Caco-2 (cell line): ENCODE measurements around the gene APOE. TPM values are rescaled to one million over a fixed set of nuclear protein-coding genes. Genes with fewer than 3 reads are reported as not detected.

Source experiments
- Bru-seq: library from RNA; stranded (reverse); fragments of 400-500 nt; gene quantifications from one replicate; lab custom pipeline; 2021; lab: Mats Ljungman, UMichigan
- BruChase-seq, 2 experiments: library from RNA; stranded (reverse); fragments of 400-500 nt; gene quantifications; one replicate each; lab custom pipeline; 2021; lab: Mats Ljungman, UMichigan
- BruUV-seq: library from RNA; stranded (reverse); fragments of 400-500 nt; replicated peaks from 2 replicates; lab custom pipeline; 2021; lab: Mats Ljungman, UMichigan
- CTCF ChIA-PET: fragments of 300-600 bp; sonication (Branson Sonifier 250); formaldehyde crosslinking; loops from one replicate; lab custom pipeline; 2022; ENCODE audit warnings: antibody characterized with exemption; lab: Charles Lee
- POLR2A ChIA-PET: fragments of 300-600 bp; sonication (Branson Sonifier 250); formaldehyde crosslinking; loops from one replicate; lab custom pipeline; 2022; ENCODE audit warnings: antibody characterized with exemption; lab: Charles Lee
- DNase-seq, 2 experiments: peaks; one replicate each; pipeline versions ENCODE4 v3.0.0 to v3.0.0-alpha.2; 2020 to 2022
- H3K27me3 ChIP-seq: replicated peaks from 2 replicates; pipeline ENCODE4 v1.6.0; 2011; ENCODE audit warnings: low read length; ENCODE audit not compliant: control insufficient read depth, insufficient read depth
- H3K36me3 ChIP-seq: 2 replicates; pipeline ENCODE4 v1.5.1; 2011; ENCODE audit warnings: low read length; ENCODE audit not compliant: control insufficient read depth, insufficient read depth
- H3K4me1 ChIP-seq: fragments of 250-450 bp; sonication (Bioruptor Pico); 2 replicates; pipeline ENCODE4 v1.5.1; 2020; ENCODE audit warnings: mild to moderate bottlenecking
- H3K4me3 ChIP-seq: 2 replicates; pipeline ENCODE4 v1.5.1; 2011; ENCODE audit warnings: low read depth, mild to moderate bottlenecking, control low read depth, low read length
- H3K9me3 ChIP-seq: fragments of 250-450 bp; sonication (Bioruptor Pico); 2 replicates; pipeline ENCODE4 v1.5.1; 2020; ENCODE audit warnings: mild to moderate bottlenecking, moderate library complexity
- H3K27ac Mint-ChIP-seq: one replicate; pipeline ENCODE4 v1.8.0; 2022; ENCODE audit warnings: mixed read lengths; ENCODE audit not compliant: unreplicated experiment
- H3K27me3 Mint-ChIP-seq: one replicate; pipeline ENCODE4 v1.8.0; 2022; ENCODE audit warnings: mixed read lengths; ENCODE audit not compliant: insufficient read depth, unreplicated experiment
- H3K36me3 Mint-ChIP-seq: one replicate; pipeline ENCODE4 v1.8.0; 2022; ENCODE audit warnings: mild to moderate bottlenecking, mixed read lengths; ENCODE audit not compliant: insufficient read depth, unreplicated experiment
- H3K4me1 Mint-ChIP-seq: one replicate; pipeline ENCODE4 v1.8.0; 2022; ENCODE audit warnings: low read depth, mixed read lengths; ENCODE audit not compliant: unreplicated experiment
- H3K4me3 Mint-ChIP-seq: one replicate; pipeline ENCODE4 v1.8.0; 2022; ENCODE audit warnings: mild to moderate bottlenecking, moderate library complexity, mixed read lengths; ENCODE audit not compliant: unreplicated experiment
- H3K9me3 Mint-ChIP-seq: one replicate; pipeline ENCODE4 v1.8.0; 2022; ENCODE audit warnings: mixed read lengths; ENCODE audit not compliant: unreplicated experiment
- CTCF ChIP-seq, 2 experiments: fragments of 200-600 bp in 1 of 2; IDR thresholded peaks; 1 replicate in 1 of 2; 2 replicates in 1 of 2; pipeline versions ENCODE4 v1.5.1 to v1.8.0; 2011 to 2022; ENCODE audit warnings: antibody characterized with exemption in 1 of 2, control low read depth in 1 of 2, inconsistent platforms in 1 of 2, low read depth in 1 of 2, low read length in 1 of 2, mild to moderate bottlenecking in 1 of 2, moderate library complexity in 1 of 2; ENCODE audit not compliant: insufficient read depth in 1 of 2, severe bottlenecking in 1 of 2, unreplicated experiment in 1 of 2
- intact Hi-C: fragments of 100-400 bp; cut with micrococcal nuclease; formaldehyde crosslinking; loops from one replicate; pipeline ENCODE4 v1.10.0; 2022; ENCODE audit not compliant: unreplicated experiment
- long read RNA-seq: library from polyadenylated mRNA; stranded (forward); transcript quantifications from one replicate; pipeline ENCODE4 v2.0.0, GENCODE V29; 2022
- total RNA-seq: library from RNA; stranded (reverse); gene quantifications from 2 replicates; pipeline ENCODE4 v1.2.3, GENCODE V29; 2022

The APOE gene
- total RNA-seq (1,346 and 1,404 TPM in 2 replicates), Bru-seq, nascent RNA (percentile 97 among the genes with signal in this experiment), BruChase-seq, experiment 1, labeled RNA remaining after a 2-hour chase (percentile 97 among the genes with signal in this experiment), BruChase-seq, experiment 2, labeled RNA remaining after a 6-hour chase (percentile 98 among the genes with signal in this experiment)
- long read RNA-seq, transcript APOE-203 (4 exons, 864 nt): minor isoform, 41 of 1,057 reads
- long read RNA-seq, transcript APOE-202 (3 exons, 923 nt): minor isoform, 24 of 1,057 reads
- long read RNA-seq, transcript APOE-201 (4 exons, 1,208 nt): major isoform, 956 of 1,057 reads
- long read RNA-seq, transcript APOE-204 (4 exons, 737 nt): minor isoform, 9 of 1,057 reads
- long read RNA-seq, partial matches to known transcripts: 22 of 1,057 reads
- long read RNA-seq, other reads (novel, unspliced or antisense): 5 of 1,057 reads

DNA sequence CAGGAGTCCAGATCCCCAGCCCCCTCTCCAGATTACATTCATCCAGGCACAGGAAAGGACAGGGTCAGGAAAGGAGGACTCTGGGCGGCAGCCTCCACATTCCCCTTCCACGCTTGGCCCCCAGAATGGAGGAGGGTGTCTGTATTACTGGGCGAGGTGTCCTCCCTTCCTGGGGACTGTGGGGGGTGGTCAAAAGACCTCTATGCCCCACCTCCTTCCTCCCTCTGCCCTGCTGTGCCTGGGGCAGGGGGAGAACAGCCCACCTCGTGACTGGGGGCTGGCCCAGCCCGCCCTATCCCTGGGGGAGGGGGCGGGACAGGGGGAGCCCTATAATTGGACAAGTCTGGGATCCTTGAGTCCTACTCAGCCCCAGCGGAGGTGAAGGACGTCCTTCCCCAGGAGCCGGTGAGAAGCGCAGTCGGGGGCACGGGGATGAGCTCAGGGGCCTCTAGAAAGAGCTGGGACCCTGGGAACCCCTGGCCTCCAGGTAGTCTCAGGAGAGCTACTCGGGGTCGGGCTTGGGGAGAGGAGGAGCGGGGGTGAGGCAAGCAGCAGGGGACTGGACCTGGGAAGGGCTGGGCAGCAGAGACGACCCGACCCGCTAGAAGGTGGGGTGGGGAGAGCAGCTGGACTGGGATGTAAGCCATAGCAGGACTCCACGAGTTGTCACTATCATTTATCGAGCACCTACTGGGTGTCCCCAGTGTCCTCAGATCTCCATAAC lies at the start of gene APOE:
APOE (plus strand) TSS at position 360 of the 724 bp plus-strand sequence. CDS start 829 bp downstream, outside the sequence.
- no peaks in the 10 kb centered on the region for H3K9me3 Mint-ChIP-seq
- peaks cover 30% of the 10 kb centered on the region for H3K4me1 ChIP-seq
- no peaks in the 10 kb centered on the region for H3K27me3 Mint-ChIP-seq
- H3K36me3 ChIP-seq: peaks cover 8% of the 10 kb centered on the region
- no peaks in the 10 kb centered on the region for H3K27me3 ChIP-seq
- intact Hi-C loops: loop anchor here (1.0 to 10.0 kb wide), 5 partner anchors 9 to 169 kb away; partner anchors contain the start of genes APOC1, GEMIN7, RELB and ZNF296
- ChIA-PET POLR2A (interaction anchor here (0.6 to 2.7 kb wide), 13 partner anchors 10 to 210 kb away, joined by 3 to 24 read pairs (median 4); partner anchors contain the start of genes APOC1 and TOMM40), CTCF (interaction anchor here (0.6 to 2.1 kb wide), 15 partner anchors 11 to 801 kb away, joined by 3 to 18 read pairs (median 4); partner anchors contain the start of genes CLPTM1, NECTIN2 and TOMM40)
- peaks cover 28% of the 10 kb centered on the region for H3K4me1 Mint-ChIP-seq
- no peak for TF ChIP-seq CTCF (IDR thresholded peaks at IDR 0.05; ENCODE audit: insufficient read depth in 1 of 2, low read depth in 1 of 2, low read length in 1 of 2, severe bottlenecking in 1 of 2, unreplicated experiment in 1 of 2)
- DNase-seq: peak; percentile 88 to 89
- H3K27ac Mint-ChIP-seq: peak within 1 kb of the TSS; percentile 98
- TSS peak; percentile 67 for BruUV-seq
- H3K36me3 Mint-ChIP-seq: peaks cover 99% of the 10 kb centered on the region
- no peaks in the 10 kb centered on the region for H3K9me3 ChIP-seq
- H3K4me3 ChIP-seq: peak within 1 kb of the TSS; percentile 96
- peak within 1 kb of the TSS; percentile 84 for H3K4me3 Mint-ChIP-seq

- TF ChIP-seq CTCF (IDR thresholded peaks at IDR 0.05; ENCODE audit: insufficient read depth in 1 of 2, low read depth in 1 of 2, low read length in 1 of 2, severe bottlenecking in 1 of 2, unreplicated experiment in 1 of 2): no peak
- Mint-ChIP-seq H3K36me3 (peaks cover 88% of the 10 kb centered on the region), H3K4me3 (no peak overlapping the region), H3K4me1 (peaks cover 17% of the 10 kb centered on the region), H3K27ac (peak overlapping the region; percentile 76), H3K27me3 (no peaks in the 10 kb centered on the region), H3K9me3 (no peaks in the 10 kb centered on the region)
- ChIA-PET POLR2A (interaction anchor here (0.6 kb wide), 1 partner anchor 10 kb away, joined by 3 read pairs; the partner anchor contains the start of gene NECTIN2), CTCF (no interaction called here)
- Histone ChIP-seq H3K4me3 (no peak overlapping the region), H3K36me3 (peaks cover 1% of the 10 kb centered on the region; the same call in 1 of the 2 replicates), H3K4me1 (peaks cover 3% of the 10 kb centered on the region; the same call in 1 of the 2 replicates), H3K27me3 (no peaks in the 10 kb centered on the region), H3K9me3 (no peaks in the 10 kb centered on the region)
- BruUV-seq: no TSS peak
- intact Hi-C loops: no loop called here
- no peak for DNase-seq
Measured at GRCh38 chr19:44856421-44857083, 49.0 kb upstream of the APOE start.
